Cardiac muscle cell (in vitro differentiated cells and primary cell): ENCODE results near the gene WWP2. TPM values are rescaled to one million over a fixed set of nuclear protein-coding genes. Genes with fewer than 3 reads are reported as not detected.

ENCODE experiments used
- DNase-seq, 2 donors: peaks; one replicate each; pipeline versions ENCODE4 v3.0.0 to v3.0.0-alpha.2; 2010 to 2017; ENCODE audit warnings: low read depth in 1 of 2, low spot score in 1 of 2
- H3K27ac ChIP-seq: fragments of 200-600 bp; sonication (generic); 2 replicates; pipeline ENCODE4 v1.5.1; 2016
- H3K27me3 ChIP-seq: fragments of 200-600 bp; sonication (generic); 2 replicates; pipeline ENCODE4 v1.6.0; 2016; ENCODE audit warnings: control low read depth
- H3K36me3 ChIP-seq: fragments of 200-600 bp; sonication (generic); 2 replicates; pipeline ENCODE4 v1.5.1; 2016; ENCODE audit warnings: control low read depth
- H3K4me1 ChIP-seq: fragments of 200-600 bp; sonication (generic); 2 replicates; pipeline ENCODE4 v1.8.1; 2017; ENCODE audit warnings: low read depth, mild to moderate bottlenecking, mixed run types
- H3K4me3 ChIP-seq: fragments of 200-600 bp; sonication (generic); 2 replicates; pipeline ENCODE4 v1.5.1; 2016; ENCODE audit warnings: mild to moderate bottlenecking
- H3K9me3 ChIP-seq: fragments of 200-600 bp; sonication (generic); 2 replicates; pipeline ENCODE4 v1.5.1; 2017; ENCODE audit warnings: low read depth, mild to moderate bottlenecking, control low read depth
- CTCF ChIP-seq: IDR thresholded peaks from 2 replicates; pipeline ENCODE4 v1.5.1; 2012; ENCODE audit warnings: low read depth, mild to moderate bottlenecking, low read length
- polyA plus RNA-seq: library from polyadenylated mRNA; unstranded; fragments of >200 nt; fragmentation: Nextera tagmentation; extraction: Ambion mirVana; gene quantifications from 2 replicates; pipeline ENCODE4 v1.2.1, GENCODE V29; 2016
- total RNA-seq: library from RNA; depleted of rRNA; stranded (reverse); fragments of >200 nt; gene quantifications from 2 replicates; pipeline ENCODE4 v1.2.3, GENCODE V29; 2016

Gene WWP2
- total and polyA plus RNA-seq, 2 experiments from 2014 or later: 21.3 to 27.8 TPM

GRCh38 chr16:69909043-69909442 lies 146.9 kb downstream of the WWP2 start:
- TF ChIP-seq CTCF: no peak
- Histone ChIP-seq H3K4me3 (no peak overlapping the region), H3K9me3 (no peaks in the 10 kb centered on the region), H3K27ac (no peak overlapping the region), H3K36me3 (no peaks in the 10 kb centered on the region), H3K27me3 (no peaks in the 10 kb centered on the region), H3K4me1 (no peaks in the 10 kb centered on the region)
- no peak for DNase-seq

GRCh38 chr16:69909760-69910159 lies 147.6 kb downstream of the WWP2 start:
- Histone ChIP-seq H3K36me3 (no peaks in the 10 kb centered on the region), H3K4me1 (no peaks in the 10 kb centered on the region), H3K9me3 (no peaks in the 10 kb centered on the region), H3K27me3 (no peaks in the 10 kb centered on the region), H3K27ac (no peak overlapping the region), H3K4me3 (no peak overlapping the region)
- DNase-seq: no peak
- TF ChIP-seq CTCF: no peak

- Histone ChIP-seq H3K4me1 (no peaks in the 10 kb centered on the region), H3K4me3 (no peak overlapping the region), H3K27me3 (no peaks in the 10 kb centered on the region)
Observed at GRCh38 chr16:69910964-69911363, 148.8 kb downstream of the WWP2 start.

GRCh38 chr16:69916462-69916861 lies 154.3 kb downstream of the WWP2 start:
- H3K9me3 ChIP-seq: no peaks in the 10 kb centered on the region
- H3K27ac ChIP-seq: no peak overlapping the region
- peaks cover 5% of the 10 kb centered on the region for H3K4me1 ChIP-seq
- no peak overlapping the region for H3K4me3 ChIP-seq
- no peak for DNase-seq
- H3K27me3 ChIP-seq: no peaks in the 10 kb centered on the region
- no peaks in the 10 kb centered on the region for H3K36me3 ChIP-seq
- TF ChIP-seq CTCF: no peak

More at GRCh38 chr16:69910964-69911363, 148.8 kb downstream of the WWP2 start:
- no peaks in the 10 kb centered on the region for H3K9me3 ChIP-seq
- TF ChIP-seq CTCF: no peak
- no peak overlapping the region for H3K27ac ChIP-seq
- no peak for DNase-seq
- H3K36me3 ChIP-seq: no peaks in the 10 kb centered on the region

GRCh38 chr16:69917311-69917710 lies 155.2 kb downstream of the WWP2 start:
- H3K4me3 ChIP-seq: no peak overlapping the region
- H3K36me3 ChIP-seq: no peaks in the 10 kb centered on the region
- no peak for TF ChIP-seq CTCF
- H3K4me1 ChIP-seq: peaks cover 5% of the 10 kb centered on the region
- DNase-seq: no peak
- peak overlapping the region; percentile 20 for H3K27ac ChIP-seq
- no peaks in the 10 kb centered on the region for H3K27me3 ChIP-seq
- no peaks in the 10 kb centered on the region for H3K9me3 ChIP-seq

- DNase-seq: peak in 1 of 2 donors; percentile 98
- Histone ChIP-seq H3K27ac (peak overlapping the region; percentile 20), H3K27me3 (no peaks in the 10 kb centered on the region), H3K36me3 (no peaks in the 10 kb centered on the region), H3K4me3 (no peak overlapping the region), H3K9me3 (no peaks in the 10 kb centered on the region), H3K4me1 (peaks cover 5% of the 10 kb centered on the region)
- no peak for TF ChIP-seq CTCF
Observed at GRCh38 chr16:69917739-69918138, 155.6 kb downstream of the WWP2 start.
